ENCODE data around the gene FAM111B.

- TF ChIP-seq EP300 (IDR thresholded peaks at IDR 0.05) (no peak), CTCF (IDR thresholded peaks at IDR 0.05) (no peak)
These were observed 7.3 kb downstream of the FAM111B start for GRCh38 chr11:59114344-59114743.

Data from stomach (tissue), 4 donors.